GM06990 (cell line): ENCODE data around the gene NMRAL1.

Experiments
- DNase-seq: peaks from one replicate; pipeline ENCODE4 v3.0.0-alpha.2; 2011; ENCODE audit not compliant: insufficient read length; ENCODE audit errors: extremely low read depth
- H3K27me3 ChIP-seq: replicated peaks from 2 replicates; pipeline ENCODE4 v1.6.0; 2011; ENCODE audit warnings: low read length; ENCODE audit not compliant: control insufficient read depth, insufficient read depth
- H3K36me3 ChIP-seq: 2 replicates; pipeline ENCODE4 v1.5.1; 2011; ENCODE audit warnings: low read length; ENCODE audit not compliant: control insufficient read depth, insufficient read depth
- H3K4me3 ChIP-seq: replicated peaks from 2 replicates; pipeline ENCODE4 v1.5.1; 2011; ENCODE audit warnings: low read depth, mild to moderate bottlenecking, control low read depth, low read length
- CTCF ChIP-seq: IDR thresholded peaks from 2 replicates; pipeline ENCODE4 v1.5.1; 2011; ENCODE audit warnings: low read length, control low read depth, mild to moderate bottlenecking, inconsistent platforms; ENCODE audit not compliant: insufficient read depth, poor library complexity, severe bottlenecking

The NMRAL1 gene

GRCh38 chr16:4442371-4442770 lies 32.1 kb downstream of the NMRAL1 start:
- H3K4me3 ChIP-seq: no peak overlapping the region
- no peak for DNase-seq
- H3K27me3 ChIP-seq: no peaks in the 10 kb centered on the region
- no peak for TF ChIP-seq CTCF
- H3K36me3 ChIP-seq: peaks cover 47% of the 10 kb centered on the region

- no peak for DNase-seq
- no peak overlapping the region for H3K4me3 ChIP-seq
- no peak for TF ChIP-seq CTCF
- no peaks in the 10 kb centered on the region for H3K27me3 ChIP-seq
- peaks cover 29% of the 10 kb centered on the region for H3K36me3 ChIP-seq
Measured at GRCh38 chr16:4437366-4437765, 37.1 kb downstream of the NMRAL1 start.

- no peak for TF ChIP-seq CTCF
Measured at GRCh38 chr16:4435337-4436067, 38.9 kb downstream of the NMRAL1 start.

GRCh38 chr16:4433914-4434787 lies 40.3 kb downstream of the NMRAL1 start:
- no peak for DNase-seq

More at GRCh38 chr16:4435337-4436067, 38.9 kb downstream of the NMRAL1 start:
- Histone ChIP-seq H3K27me3 (no peaks in the 10 kb centered on the region), H3K4me3 (no peak overlapping the region), H3K36me3 (peaks cover 19% of the 10 kb centered on the region)
- no peak for DNase-seq

GRCh38 chr16:4433228-4433627 lies 41.2 kb downstream of the NMRAL1 start:
- TF ChIP-seq CTCF: no peak
- Histone ChIP-seq H3K36me3 (peaks cover 17% of the 10 kb centered on the region), H3K27me3 (no peaks in the 10 kb centered on the region), H3K4me3 (no peak overlapping the region)
- no peak for DNase-seq

More at GRCh38 chr16:4433914-4434787, 40.3 kb downstream of the NMRAL1 start:
- no peak for TF ChIP-seq CTCF
- no peak overlapping the region for H3K4me3 ChIP-seq
- no peaks in the 10 kb centered on the region for H3K27me3 ChIP-seq
- H3K36me3 ChIP-seq: peaks cover 14% of the 10 kb centered on the region
